GM12878 (cell line): ENCODE measurements around the gene TBKBP1. TPM values are rescaled to one million over a fixed set of nuclear protein-coding genes. Genes with fewer than 3 reads are reported as not detected.

Source experiments
- ATAC-seq: fragments of 200-7000 bp; cut with Tn5 transposase; 3 replicates; pipeline ENCODE4 v1.9.1; 2020; ENCODE audit warnings: mild to moderate bottlenecking, moderate library complexity
- BruUV-seq: library from RNA; stranded (reverse); fragments of 400-500 nt; replicated peaks from 2 replicates; lab custom pipeline; 2021; lab: Mats Ljungman, UMichigan
- CTCF ChIA-PET: fragments of 300-600 bp; sonication (Branson Sonifier 250); formaldehyde crosslinking; extraction: SDS; loops from one replicate; lab custom pipeline; 2021; ENCODE audit warnings: inconsistent platforms; lab: Yijun Ruan, JAX
- POLR2A ChIA-PET: fragments of 350-600 bp; formaldehyde crosslinking; extraction: SDS; loops from one replicate; lab custom pipeline; 2021; ENCODE audit warnings: inconsistent platforms; lab: Charles Lee
- RAD21 ChIA-PET: fragments of 300-600 bp; sonication (Branson Sonifier 250); formaldehyde crosslinking; loops from one replicate; lab custom pipeline; 2023; ENCODE audit warnings: antibody characterized with exemption; ENCODE audit not compliant: unreplicated experiment; lab: Charles Lee
- SMC1A ChIA-PET: fragments of 300-600 bp; sonication (Branson Sonifier 250); formaldehyde crosslinking; loops from one replicate; lab custom pipeline; 2023; ENCODE audit not compliant: unreplicated experiment, uncharacterized antibody; lab: Charles Lee
- DNase-seq: peaks from one replicate; pipeline ENCODE4 v3.0.0-alpha.2; 2011; ENCODE audit warnings: low read depth, low spot score
- FAIRE-seq: peaks from 3 replicates; lab custom pipeline; 2011; peaks lifted over from hg19 to GRCh38; lab: Jason Lieb, UNC
- H2AFZ ChIP-seq: 2 replicates; pipeline ENCODE4 v1.6.0; 2011; ENCODE audit warnings: low read depth, low read length, control low read depth; ENCODE audit not compliant: control insufficient read depth
- H3K27ac ChIP-seq: 2 replicates; pipeline ENCODE4 v1.5.1; 2011; ENCODE audit warnings: control low read depth; ENCODE audit not compliant: control insufficient read depth, insufficient read depth
- H3K27me3 ChIP-seq, 2 experiments: replicated peaks in 1 of 2; 2 replicates each; pipeline versions ENCODE4 v1.6.0 to v1.6.1; 2011; ENCODE audit warnings: low read length in 1 of 2; ENCODE audit not compliant: control insufficient read depth in 2 of 2, insufficient read depth in 2 of 2
- H3K36me3 ChIP-seq, 2 experiments: 2 replicates each; pipeline ENCODE4 v1.5.1; 2011; ENCODE audit warnings: low read length in 1 of 2; ENCODE audit not compliant: control insufficient read depth in 2 of 2, insufficient read depth in 2 of 2
- H3K4me1 ChIP-seq: 2 replicates; pipeline ENCODE4 v1.6.1; 2011; ENCODE audit warnings: mild to moderate bottlenecking, low read length, moderate library complexity, mixed read lengths; ENCODE audit not compliant: control insufficient read depth, insufficient read depth
- H3K4me2 ChIP-seq: 2 replicates; pipeline ENCODE4 v1.6.0; 2011; ENCODE audit warnings: control low read depth; ENCODE audit not compliant: control insufficient read depth, insufficient read depth
- H3K4me3 ChIP-seq: fragments of 200-600 bp; sonication (generic); 2 replicates; pipeline ENCODE4 v1.5.1; 2016
- H3K79me2 ChIP-seq: 2 replicates; pipeline ENCODE4 v1.6.0; 2011; ENCODE audit warnings: low read length; ENCODE audit not compliant: control insufficient read depth, insufficient read depth
- H3K9ac ChIP-seq: 2 replicates; pipeline ENCODE4 v1.8.0; 2011; ENCODE audit warnings: low read length, control low read depth, mixed read lengths; ENCODE audit not compliant: control insufficient read depth, insufficient read depth
- H3K9me3 ChIP-seq: replicated peaks from 3 replicates; pipeline ENCODE4 v1.5.1; 2011; ENCODE audit warnings: mild to moderate bottlenecking, low read length; ENCODE audit not compliant: control insufficient read depth, insufficient read depth
- H4K20me1 ChIP-seq: 2 replicates; pipeline ENCODE4 v1.6.0; 2011; ENCODE audit not compliant: control insufficient read depth, insufficient read depth
- CEBPZ ChIP-seq: fragments of 150-350 bp; IDR thresholded peaks from 2 replicates; pipeline ENCODE4 v1.6.1; 2016; ENCODE audit warnings: low read depth, low read length
- DPF2 ChIP-seq: fragments of 450-650 bp; IDR thresholded peaks from 2 replicates; pipeline ENCODE4 v1.6.1; 2017; ENCODE audit warnings: mild to moderate bottlenecking
- EGR1 ChIP-seq, 2 experiments: IDR thresholded peaks; 1 replicate in 1 of 2; 2 replicates in 1 of 2; pipeline ENCODE4 v1.6.1; 2011 to 2012; ENCODE audit warnings: low read depth in 2 of 2, low read length in 2 of 2, borderline replicate concordance in 1 of 2, mild to moderate bottlenecking in 1 of 2, moderate library complexity in 1 of 2
- ETV6 ChIP-seq, 2 experiments: fragments of 450-650 bp in 1 of 2; IDR thresholded peaks in 1 of 2; conservative IDR thresholded peaks in 1 of 2; 2 replicates each; pipeline ENCODE4 v1.6.1; 2014; ENCODE audit warnings: antibody characterized with exemption in 1 of 2, borderline replicate concordance in 1 of 2, low read depth in 1 of 2, mild to moderate bottlenecking in 1 of 2, moderate library complexity in 1 of 2
- EZH2 ChIP-seq: IDR thresholded peaks from 2 replicates; pipeline ENCODE4 v1.6.1; 2012; ENCODE audit warnings: low read depth, mild to moderate bottlenecking, control low read depth, inconsistent platforms, low read length, borderline replicate concordance; ENCODE audit not compliant: control insufficient read depth
- JUND ChIP-seq: IDR thresholded peaks from 2 replicates; pipeline ENCODE4 v1.6.1; 2012; ENCODE audit warnings: low read depth, mild to moderate bottlenecking, low read length, improper control_type of control experiment, moderate library complexity
- MAX ChIP-seq: IDR thresholded peaks from 2 replicates; pipeline ENCODE4 v1.6.1; 2012; ENCODE audit warnings: low read depth, low read length, improper control_type of control experiment
- NR2C2 ChIP-seq: IDR thresholded peaks from 2 replicates; pipeline ENCODE4 v1.6.1; 2011; ENCODE audit warnings: borderline replicate concordance, low read depth; ENCODE audit not compliant: control insufficient read depth, insufficient read length
- PAX8 ChIP-seq: fragments of 450-650 bp; IDR thresholded peaks from 2 replicates; pipeline ENCODE4 v1.6.1; 2017; ENCODE audit warnings: mild to moderate bottlenecking, moderate library complexity
- RAD21 ChIP-seq: IDR thresholded peaks from 2 replicates; pipeline ENCODE4 v1.6.1; 2011; ENCODE audit warnings: mild to moderate bottlenecking, low read depth, low read length, moderate library complexity; ENCODE audit not compliant: insufficient read depth
- RUNX3 ChIP-seq: IDR thresholded peaks from 2 replicates; pipeline ENCODE4 v1.6.1; 2012; ENCODE audit warnings: low read length, inconsistent platforms
- SREBF1 ChIP-seq: IDR thresholded peaks from 2 replicates; pipeline ENCODE4 v1.6.1; 2012; ENCODE audit warnings: mild to moderate bottlenecking, low read length
- STAT1 ChIP-seq: fragments of 450-650 bp; conservative IDR thresholded peaks from 2 replicates; pipeline ENCODE4 v1.6.1; 2014; ENCODE audit warnings: antibody characterized with exemption, mild to moderate bottlenecking
- TAF1 ChIP-seq: IDR thresholded peaks from 2 replicates; pipeline ENCODE4 v1.6.1; 2011; ENCODE audit warnings: mild to moderate bottlenecking, low read depth, low read length, borderline replicate concordance
- YY1 ChIP-seq: IDR thresholded peaks from 2 replicates; pipeline ENCODE4 v1.6.1; 2011; ENCODE audit warnings: low read depth, mild to moderate bottlenecking, low read length
- ZBTB4 ChIP-seq: fragments of 450-650 bp; formaldehyde crosslinking; IDR thresholded peaks from 2 replicates; pipeline ENCODE4 v1.4.0; 2022; ENCODE audit warnings: mild to moderate bottlenecking, moderate library complexity
- ZNF622 ChIP-seq: fragments of 450-650 bp; IDR thresholded peaks from 2 replicates; pipeline ENCODE4 v1.6.1; 2017; ENCODE audit warnings: mild to moderate bottlenecking, inconsistent platforms
- WGBS: methylation state at CpG from one replicate; pipeline ENCODE4 v1.1.6; 2016; ENCODE audit warnings: low lambda C conversion rate; ENCODE audit not compliant: insufficient replicate concordance, insufficient coverage; ENCODE audit errors: missing lambda C conversion rate; 5-methylcytosine and 5-hydroxymethylcytosine counted together
- in situ Hi-C: fragments of 300-500 bp; cut with MboI; formaldehyde crosslinking; loops from 9 replicates; pipeline ENCODE4 v1.14.3; 2018; ENCODE audit warnings: mixed read lengths
- intact Hi-C: fragments of 100-400 bp; cut with micrococcal nuclease; formaldehyde crosslinking; loops from one replicate; pipeline ENCODE4 v1.14.2; 2022; ENCODE audit not compliant: unreplicated experiment
- polyA plus RNA-seq, 11 experiments: library from polyadenylated mRNA; depleted of rRNA in 4 of 11; unstranded in 6 of 11; stranded (reverse) in 5 of 11; fragments of >200 nt; fragmentation: Nextera tagmentation in 4 of 11; fragmentation: Illumina TruSeq in 1 of 11; extraction: Ambion mirVana in 4 of 11; extraction: Trizol in 1 of 11; gene quantifications; 1 replicate in 1 of 11; 2 replicates in 10 of 11; pipeline versions ENCODE4 v1.2.1 to v1.2.3, GENCODE V29; 2011 to 2016; ENCODE audit warnings: inconsistent platforms in 2 of 11, missing spikeins in 2 of 11, low read depth in 1 of 11
- total RNA-seq, 4 experiments: library from RNA; depleted of rRNA in 3 of 4; stranded (reverse); fragments of >200 nt in 3 of 4; fragmentation: Illumina TruSeq in 1 of 4; extraction: Trizol in 1 of 4; gene quantifications; 2 replicates each; pipeline versions ENCODE4 v1.2.1 to v1.2.3, GENCODE V29; 2013 to 2021

The TBKBP1 gene
- total and polyA plus RNA-seq, 10 of the 15 experiments (the other 5 are each of a cell fraction or from before 2014, with no cell fraction given): 0.11 to 2.7 (median 0.74) TPM; not detected in 3

- SMC1A ChIA-PET: interaction anchor here (1.6 to 4.2 kb wide), 2 partner anchors 19 to 36 kb away, joined by 6 to 31 read pairs; no protein-coding TSS in a partner anchor
- Histone ChIP-seq H4K20me1 (no peaks in the 10 kb centered on the region), H3K4me3 (no peak overlapping the region), H3K27me3 (no peaks in the 10 kb centered on the region), H2AFZ (no peak overlapping the region), H3K27ac (no peak overlapping the region), H3K36me3 (no peaks in the 10 kb centered on the region), H3K79me2 (peaks cover 56% of the 10 kb centered on the region), H3K9ac (no peak overlapping the region), H3K4me1 (peaks cover 39% of the 10 kb centered on the region), H3K4me2 (peak overlapping the region; percentile 3; the same call in 1 of the 2 replicates), H3K9me3 (no peaks in the 10 kb centered on the region)
- BruUV-seq: no TSS peak
- TF ChIP-seq JUND (no peak), SREBF1 (no peak), MAX (no peak), ZNF622 (no peak), ETV6 (conservative IDR thresholded peaks at IDR 0.05 in 1 of 2, IDR thresholded peaks at IDR 0.05 in 1 of 2; ENCODE audit: borderline replicate concordance in 1 of 2, low read depth in 1 of 2) (no peak), STAT1 (no peak), ZBTB4 (CRISPR knock-in tag) (no peak), NR2C2 (no peak), TAF1 (no peak), RAD21 (no peak), EZH2 (no peak), RUNX3 (no peak), DPF2 (no peak), CEBPZ (no peak), PAX8 (no peak), EGR1 (IDR thresholded peaks at IDR 0.05; ENCODE audit: borderline replicate concordance in 1 of 2, low read depth in 2 of 2, low read length in 2 of 2) (no peak), YY1 (no peak)
- CTCF ChIA-PET: interaction anchor here (1.3 to 17.1 kb wide), 3 partner anchors 23 to 75 kb away, joined by 4 to 242 read pairs (median 6); no protein-coding TSS in a partner anchor
- no peak for DNase-seq
- ATAC-seq: no peak
- WGBS: 77% methylated on average over 7 of the region's 7 CpGs
- FAIRE-seq: no peak
- intact Hi-C loops: loop anchor here (10.0 kb wide), 1 partner anchor 83 kb away; no protein-coding TSS in a partner anchor
- RAD21 ChIA-PET: interaction anchor here (10.4 kb wide), 1 partner anchor 38 kb away, joined by 136 read pairs; no protein-coding TSS in a partner anchor
- POLR2A ChIA-PET: no interaction called here
- in situ Hi-C loops: no loop called here
Observed at GRCh38 chr17:47738178-47738577, 44.2 kb downstream of the TBKBP1 start.
